ENCODE results near the gene EXOSC10. TPM values are rescaled to one million over a fixed set of nuclear protein-coding genes. Genes with fewer than 3 reads are reported as not detected.

The EXOSC10 gene
- total and polyA plus RNA-seq, 2 of the 13 experiments (the other 11 are each of a cell fraction or from before 2014, with no cell fraction given) = 48.4 to 67.6 TPM

GRCh38 chr1:11046625-11047365 is 52.9 kb downstream of the EXOSC10 start, which contains the start of gene MASP2 (continued):
- TF ChIP-seq MLXIP (CRISPR knock-in tag; IDR thresholded peaks at IDR 0.05; ENCODE audit: borderline replicate concordance) = no peak
- no peak for TF ChIP-seq MTF1 (CRISPR knock-in tag; IDR thresholded peaks at IDR 0.05)
- no peak for TF ChIP-seq CEBPB (IDR thresholded peaks at IDR 0.05; ENCODE audit: borderline replicate concordance, low read depth, low read length)
- no peak for TF ChIP-seq ZNF816 (CRISPR knock-in tag; IDR thresholded peaks at IDR 0.05; ENCODE audit: borderline replicate concordance)
- TF ChIP-seq ZNF552 (CRISPR knock-in tag; IDR thresholded peaks at IDR 0.05; ENCODE audit: borderline replicate concordance) = no peak
- TF ChIP-seq SMARCC2 (IDR thresholded peaks at IDR 0.05) = no peak
- TF ChIP-seq ZNF619 (CRISPR knock-in tag; IDR thresholded peaks at IDR 0.05) = 0 out of 2 replicates have a peak, but pooled peaks have one; percentile 26
- peak; percentile 53 for TF ChIP-seq HDAC1 (CRISPR knock-in tag; IDR thresholded peaks at IDR 0.05)
- TF ChIP-seq ZNF333 (CRISPR knock-in tag; IDR thresholded peaks at IDR 0.05; ENCODE audit: borderline replicate concordance) = no peak
- TF ChIP-seq TGIF2 (CRISPR knock-in tag; IDR thresholded peaks at IDR 0.05) = no peak
- TF ChIP-seq ZBTB33 (CRISPR knock-in tag; IDR thresholded peaks at IDR 0.05) = no peak
- TF ChIP-seq ZNF282 (IDR thresholded peaks at IDR 0.05; ENCODE audit: partially characterized antibody) = no peak
- no peak for TF ChIP-seq U2AF2 (IDR thresholded peaks at IDR 0.05; ENCODE audit: low read depth, low read length)
- no peak for TF ChIP-seq NCOA5 (CRISPR knock-in tag; IDR thresholded peaks at IDR 0.05)
- peak; percentile 54; the same call in 1 of the 2 replicates for TF ChIP-seq HMGXB3 (CRISPR knock-in tag; IDR thresholded peaks at IDR 0.05; ENCODE audit: borderline replicate concordance)
- TF ChIP-seq ATF7 (IDR thresholded peaks at IDR 0.05) = no peak
- no peak; the same call in 1 of the 2 replicates for TF ChIP-seq ATF7 (CRISPR knock-in tag; IDR thresholded peaks at IDR 0.05)
- no peak for TF ChIP-seq ZKSCAN5 (CRISPR knock-in tag; IDR thresholded peaks at IDR 0.05)
- TF ChIP-seq ZNF615 (CRISPR knock-in tag; IDR thresholded peaks at IDR 0.05; ENCODE audit: borderline replicate concordance) = no peak
- no peak for TF ChIP-seq GZF1 (CRISPR knock-in tag; IDR thresholded peaks at IDR 0.05)

Measured in HepG2 (cell line).